ENCODE data around the gene ENTPD1. TPM values are rescaled to one million over a fixed set of nuclear protein-coding genes. Genes with fewer than 3 reads are reported as not detected.

ENTPD1 gene
- total and polyA plus RNA-seq, 10 of the 15 experiments (the other 5 are each of a cell fraction or from before 2014, with no cell fraction given): 110 to 413 (median 161) TPM

GRCh38 chr10:95845411-95845810 is 89.4 kb downstream of the ENTPD1 start:
- Histone ChIP-seq H3K27ac (ENCODE audit: control insufficient read depth, insufficient read depth) (no peak overlapping the region), H3K36me3 (ENCODE audit: control insufficient read depth in 2 of 2, insufficient read depth in 2 of 2, low read length in 1 of 2) (peaks cover 32 to 52% of the 10 kb centered on the region in 2 experiments), H3K4me2 (ENCODE audit: control insufficient read depth, insufficient read depth) (no peak overlapping the region), H3K9me3 (replicated peaks; ENCODE audit: control insufficient read depth, insufficient read depth, low read length) (no peaks in the 10 kb centered on the region; the same call in 2 of the 3 replicates), H3K79me2 (ENCODE audit: control insufficient read depth, insufficient read depth, low read length) (peaks cover 9% of the 10 kb centered on the region), H3K27me3 (replicated peaks in 1 of 2; ENCODE audit: control insufficient read depth in 2 of 2, insufficient read depth in 2 of 2, low read length in 1 of 2) (no peaks in the 10 kb centered on the region), H4K20me1 (ENCODE audit: control insufficient read depth, insufficient read depth) (no peaks in the 10 kb centered on the region), H3K9ac (ENCODE audit: control insufficient read depth, insufficient read depth, low read length) (no peak overlapping the region), H2AFZ (ENCODE audit: control insufficient read depth, low read depth, low read length) (no peak overlapping the region), H3K4me3 (no peak overlapping the region), H3K4me1 (ENCODE audit: control insufficient read depth, insufficient read depth, low read length) (peaks cover 11% of the 10 kb centered on the region)
- FAIRE-seq: no peak
- no peak for ATAC-seq
- RAD21 ChIA-PET (ENCODE audit: unreplicated experiment): interaction anchor here (0.7 to 14.9 kb wide), 2 partner anchors 151 to 179 kb away, joined by 3 to 324 read pairs; partner anchors contain the start of gene TCTN3
- no peak for DNase-seq (ENCODE audit: low read depth, low spot score)
- in situ Hi-C loops (cut with MboI) (no loop called here), intact Hi-C loops (cut with micrococcal nuclease; ENCODE audit: unreplicated experiment) (no loop called here)
- CTCF ChIA-PET: interaction anchor here (0.7 to 11.0 kb wide), 5 partner anchors 19 to 156 kb away, joined by 3 to 337 read pairs (median 40); partner anchors contain the start of gene TCTN3
- WGBS (ENCODE audit: insufficient coverage, insufficient replicate concordance, low lambda C conversion rate, missing lambda C conversion rate): 99% methylated on average over 3 of the region's 3 CpGs
- POLR2A ChIA-PET: interaction anchor here (0.7 to 2.5 kb wide), 3 partner anchors 12 to 151 kb away, joined by 3 to 11 read pairs (median 4); partner anchors contain the start of gene TCTN3
- no TSS peak for BruUV-seq (replicated peaks)
- SMC1A ChIA-PET (ENCODE audit: uncharacterized antibody, unreplicated experiment): interaction anchor here (0.8 to 25.1 kb wide), 8 partner anchors 13 to 151 kb away, joined by 3 to 795 read pairs (median 144); partner anchors contain the start of genes ENTPD1 and TCTN3
- no peak for TF ChIP-seq TCF7 (IDR thresholded peaks at IDR 0.05; ENCODE audit: borderline replicate concordance)
- TF ChIP-seq MEF2A (IDR thresholded peaks at IDR 0.05; ENCODE audit: insufficient read depth, low read depth, low read length): no peak

GRCh38 chr10:95847007-95847406 is 91.0 kb downstream of the ENTPD1 start:
- ChIA-PET POLR2A (no interaction called here), CTCF (interaction anchor here (4.2 to 11.0 kb wide), 2 partner anchors 152 to 153 kb away, joined by 29 to 337 read pairs; partner anchors contain the start of gene TCTN3), RAD21 (ENCODE audit: unreplicated experiment) (interaction anchor here (14.9 kb wide), 1 partner anchor 152 kb away, joined by 324 read pairs; the partner anchor contains the start of gene TCTN3), SMC1A (ENCODE audit: uncharacterized antibody, unreplicated experiment) (interaction anchor here (1.0 to 25.1 kb wide), 4 partner anchors 18 to 105 kb away, joined by 3 to 795 read pairs (median 12); no protein-coding TSS in a partner anchor)
- Histone ChIP-seq H3K9ac (ENCODE audit: control insufficient read depth, insufficient read depth, low read length) (no peak overlapping the region), H3K27ac (ENCODE audit: control insufficient read depth, insufficient read depth) (no peak overlapping the region), H2AFZ (ENCODE audit: control insufficient read depth, low read depth, low read length) (no peak overlapping the region), H4K20me1 (ENCODE audit: control insufficient read depth, insufficient read depth) (no peaks in the 10 kb centered on the region), H3K36me3 (ENCODE audit: control insufficient read depth in 2 of 2, insufficient read depth in 2 of 2, low read length in 1 of 2) (peaks cover 34 to 57% of the 10 kb centered on the region in 2 experiments), H3K27me3 (replicated peaks in 1 of 2; ENCODE audit: control insufficient read depth in 2 of 2, insufficient read depth in 2 of 2, low read length in 1 of 2) (no peaks in the 10 kb centered on the region), H3K4me3 (no peak overlapping the region), H3K79me2 (ENCODE audit: control insufficient read depth, insufficient read depth, low read length) (peaks cover 4% of the 10 kb centered on the region), H3K4me1 (ENCODE audit: control insufficient read depth, insufficient read depth, low read length) (no peaks in the 10 kb centered on the region), H3K4me2 (ENCODE audit: control insufficient read depth, insufficient read depth) (no peak overlapping the region), H3K9me3 (replicated peaks; ENCODE audit: control insufficient read depth, insufficient read depth, low read length) (peaks cover 3% of the 10 kb centered on the region; the same call in 1 of the 3 replicates)
- ATAC-seq (no peak), FAIRE-seq (no peak), DNase-seq (ENCODE audit: low read depth, low spot score) (no peak)
- intact Hi-C loops (cut with micrococcal nuclease; ENCODE audit: unreplicated experiment) (no loop called here), in situ Hi-C loops (cut with MboI) (no loop called here)
- no TSS peak for BruUV-seq (replicated peaks)
- TF ChIP-seq E2F4 (IDR thresholded peaks at IDR 0.05; ENCODE audit: low read depth, low read length): no peak
- no peak for TF ChIP-seq CBX3 (IDR thresholded peaks at IDR 0.05; ENCODE audit: borderline replicate concordance, low read depth)
- no peak for TF ChIP-seq EZH2 (IDR thresholded peaks at IDR 0.05; ENCODE audit: borderline replicate concordance, control insufficient read depth, low read depth, low read length)
- TF ChIP-seq PML (IDR thresholded peaks at IDR 0.05; ENCODE audit: low read length): no peak
- no peak for TF ChIP-seq REST (IDR thresholded peaks at IDR 0.05; ENCODE audit: low read depth, low read length)
